HG03442 (cell line): ENCODE results near the gene COPG1.
A peak's percentile ranks its signal among the peaks of the same experiment; 100 is the strongest.
"Not testable (repeated sequence)": the region's sequence is repeated elsewhere in the genome, so short reads cannot be mapped to it uniquely, and the experiment has no call there.

Experiments used
- ATAC-seq: cut with Tn5 transposase; IDR thresholded peaks from one replicate; pipeline ENCODE4 v1.9.1; 2021; ENCODE audit warnings: mild to moderate bottlenecking, moderate library complexity; ENCODE audit not compliant: unreplicated experiment

Gene COPG1, protein sequence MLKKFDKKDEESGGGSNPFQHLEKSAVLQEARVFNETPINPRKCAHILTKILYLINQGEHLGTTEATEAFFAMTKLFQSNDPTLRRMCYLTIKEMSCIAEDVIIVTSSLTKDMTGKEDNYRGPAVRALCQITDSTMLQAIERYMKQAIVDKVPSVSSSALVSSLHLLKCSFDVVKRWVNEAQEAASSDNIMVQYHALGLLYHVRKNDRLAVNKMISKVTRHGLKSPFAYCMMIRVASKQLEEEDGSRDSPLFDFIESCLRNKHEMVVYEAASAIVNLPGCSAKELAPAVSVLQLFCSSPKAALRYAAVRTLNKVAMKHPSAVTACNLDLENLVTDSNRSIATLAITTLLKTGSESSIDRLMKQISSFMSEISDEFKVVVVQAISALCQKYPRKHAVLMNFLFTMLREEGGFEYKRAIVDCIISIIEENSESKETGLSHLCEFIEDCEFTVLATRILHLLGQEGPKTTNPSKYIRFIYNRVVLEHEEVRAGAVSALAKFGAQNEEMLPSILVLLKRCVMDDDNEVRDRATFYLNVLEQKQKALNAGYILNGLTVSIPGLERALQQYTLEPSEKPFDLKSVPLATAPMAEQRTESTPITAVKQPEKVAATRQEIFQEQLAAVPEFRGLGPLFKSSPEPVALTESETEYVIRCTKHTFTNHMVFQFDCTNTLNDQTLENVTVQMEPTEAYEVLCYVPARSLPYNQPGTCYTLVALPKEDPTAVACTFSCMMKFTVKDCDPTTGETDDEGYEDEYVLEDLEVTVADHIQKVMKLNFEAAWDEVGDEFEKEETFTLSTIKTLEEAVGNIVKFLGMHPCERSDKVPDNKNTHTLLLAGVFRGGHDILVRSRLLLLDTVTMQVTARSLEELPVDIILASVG

DNA sequence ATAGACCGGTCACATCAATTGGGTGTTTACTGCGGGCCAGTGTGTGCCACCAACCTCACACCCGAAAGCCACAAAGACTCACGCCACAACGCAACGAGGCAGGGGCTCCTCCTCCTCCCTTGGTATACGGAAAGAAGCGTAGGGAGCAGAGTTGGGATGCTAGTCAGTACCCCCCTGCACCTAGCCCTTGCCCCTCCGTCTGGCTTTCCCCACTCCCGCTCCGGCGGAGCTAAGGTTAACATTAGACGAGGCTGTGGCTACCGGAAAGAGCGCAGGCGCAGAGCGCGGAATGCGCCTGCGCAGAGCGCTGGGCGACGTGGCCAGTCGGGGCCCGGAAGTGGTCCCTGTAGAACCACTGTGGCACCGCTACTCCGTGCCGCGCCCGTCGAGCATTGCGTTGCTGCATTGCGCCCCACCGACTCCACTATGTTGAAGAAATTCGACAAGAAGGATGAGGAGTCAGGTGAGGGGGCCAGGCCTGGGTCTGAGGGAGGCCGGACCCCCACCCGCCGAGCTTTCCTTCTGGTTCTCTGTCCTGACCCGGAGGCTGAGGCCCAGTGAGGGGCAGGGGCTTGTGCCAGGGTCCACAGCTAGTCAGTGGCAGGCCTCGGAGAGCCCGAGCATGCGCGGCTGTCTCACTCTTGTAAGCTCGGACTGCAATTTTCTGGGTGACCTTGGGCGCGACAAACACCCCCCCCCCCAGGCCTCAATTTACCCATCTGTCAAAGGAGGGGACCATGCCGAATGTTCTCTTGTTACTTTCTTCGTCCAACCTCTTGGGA, at the start of gene COPG1:
Gene COPG1, plus strand, starts transcription at position 323 of the 782 bp plus-strand sequence. Its CDS starts 104 bp downstream, at position 427.
- ATAC-seq = peak; percentile 80

DNA sequence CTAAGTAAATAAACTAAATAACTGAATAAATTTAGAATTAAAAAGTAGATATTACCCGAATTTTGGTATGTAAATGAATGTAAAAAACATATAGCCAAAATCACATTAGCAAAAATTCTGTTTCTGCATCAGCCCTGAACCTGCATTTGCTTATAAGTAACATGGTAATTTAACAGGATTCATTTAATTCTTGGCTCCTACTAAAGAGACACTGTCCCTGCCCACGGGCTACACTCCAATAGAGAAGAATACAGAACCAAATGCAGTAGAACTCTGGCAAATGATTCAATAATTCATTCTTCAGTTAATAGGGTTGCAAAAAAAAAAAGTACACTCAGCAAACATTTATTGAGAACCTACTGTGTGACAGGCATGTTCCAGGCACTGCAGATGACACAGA, 44.9 kb upstream of the COPG1 start:
- ATAC-seq = no peak

DNA sequence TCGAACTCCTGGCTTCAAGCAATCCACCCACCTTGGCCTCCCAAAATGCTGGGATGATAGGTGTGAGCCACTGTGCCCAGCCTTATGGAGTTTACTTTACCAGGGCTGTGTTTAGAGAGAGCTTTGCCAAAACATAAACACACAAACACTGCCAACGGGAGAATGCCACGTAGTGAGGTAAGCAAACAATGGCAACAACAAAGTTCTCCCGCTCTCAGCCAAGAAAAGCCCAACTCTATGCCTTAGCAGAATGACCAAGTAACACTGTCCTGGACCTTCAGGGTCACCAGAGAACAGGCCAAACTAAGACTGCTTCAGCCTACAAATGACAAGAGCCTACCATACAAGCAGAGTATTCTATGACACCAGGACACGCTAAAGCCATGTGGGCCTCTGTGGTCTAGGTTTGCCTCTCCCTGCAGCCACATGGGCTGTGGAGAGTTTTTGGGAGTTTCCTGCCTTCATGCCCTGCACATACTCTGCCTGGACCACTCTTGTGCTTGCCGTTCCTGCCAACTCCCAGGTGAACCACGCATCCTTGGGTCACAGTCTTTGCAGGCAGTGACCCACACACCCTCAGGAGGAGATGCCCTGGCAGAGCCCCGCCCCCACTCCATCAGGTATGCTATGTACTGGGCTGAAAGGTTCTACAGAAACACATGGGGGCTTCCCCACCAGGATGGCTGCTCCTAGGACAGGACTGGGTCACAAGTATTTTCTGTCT, 44.1 kb upstream of the COPG1 start:
- no peak for ATAC-seq

DNA sequence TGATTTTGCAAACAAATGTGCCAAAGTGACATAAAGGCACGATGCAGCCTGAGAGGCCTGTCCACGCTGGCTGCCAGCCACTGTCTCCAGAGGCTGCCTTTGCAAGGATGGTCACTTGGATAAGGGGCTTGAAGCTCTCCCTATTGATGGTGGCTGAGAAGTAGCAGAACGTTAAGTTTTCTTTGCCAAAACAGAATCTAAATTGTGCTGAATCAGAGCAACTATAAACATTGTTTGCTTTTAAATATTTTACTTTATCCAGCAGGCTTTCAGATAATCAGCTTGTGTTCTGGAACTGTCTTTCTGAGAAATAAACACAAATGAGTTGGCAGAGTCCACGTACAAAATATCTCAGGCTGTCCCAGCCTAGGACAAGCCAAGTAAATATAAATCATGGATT, 41.9 kb upstream of the COPG1 start:
- ATAC-seq = no peak

DNA sequence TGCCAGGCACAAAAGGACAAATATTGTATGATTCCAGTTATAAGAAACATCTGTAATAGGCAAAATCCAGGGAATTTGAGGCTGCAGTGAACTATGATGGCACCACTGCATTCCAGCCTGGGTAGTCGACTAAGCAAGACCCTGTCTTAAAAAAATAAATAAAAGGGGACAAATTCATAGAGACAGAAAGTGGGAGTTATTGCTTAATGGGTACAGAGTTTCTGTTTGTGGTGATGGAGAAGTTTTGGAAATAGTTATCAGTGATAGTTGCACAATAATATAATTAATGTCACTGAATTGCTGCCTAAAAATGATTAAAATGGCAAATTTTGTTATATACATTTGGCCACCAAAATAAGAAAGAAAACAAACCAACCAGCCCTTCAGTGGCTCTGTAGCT, 38.1 kb upstream of the COPG1 start:
- ATAC-seq = no peak

DNA sequence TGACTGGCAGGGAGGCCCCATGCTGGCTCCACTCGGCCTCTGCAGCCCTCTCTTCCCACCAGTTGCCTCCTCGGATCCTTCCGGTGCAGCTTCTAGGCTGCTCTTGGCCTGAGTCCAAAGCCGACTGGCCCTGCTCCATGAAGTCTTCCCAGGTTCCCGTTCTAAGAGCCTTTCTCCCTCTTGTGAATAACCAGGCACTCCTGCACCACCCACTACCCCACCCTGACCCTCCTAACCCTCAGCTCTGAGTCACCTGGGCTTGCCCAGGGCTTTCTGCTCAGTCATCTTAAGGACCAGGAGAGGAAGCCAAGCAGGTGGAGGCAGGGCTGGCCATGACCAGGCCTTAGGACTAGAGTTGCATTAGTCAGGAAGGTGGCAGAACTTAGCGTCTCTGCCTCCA, 37.6 kb upstream of the COPG1 start:
- no peak for ATAC-seq

DNA sequence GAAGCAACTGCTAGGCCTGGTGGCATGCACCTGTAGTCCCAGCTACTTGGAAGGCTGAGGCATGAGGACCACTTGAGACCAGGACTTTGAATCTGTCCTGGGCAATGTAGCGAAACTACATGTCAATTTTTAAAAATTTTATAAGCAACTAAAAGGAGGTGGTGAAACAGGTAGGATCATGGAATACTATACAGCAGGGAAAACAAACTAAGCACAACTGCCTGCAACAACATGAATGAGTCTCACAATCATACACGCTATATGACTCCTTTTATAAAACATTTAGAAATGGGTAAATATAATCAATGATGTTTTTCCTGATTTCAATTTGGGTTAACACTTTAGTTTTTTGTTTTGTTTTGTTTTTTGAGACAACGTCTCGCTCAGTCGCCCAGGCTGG, 36.2 kb upstream of the COPG1 start:
- no peak for ATAC-seq

DNA sequence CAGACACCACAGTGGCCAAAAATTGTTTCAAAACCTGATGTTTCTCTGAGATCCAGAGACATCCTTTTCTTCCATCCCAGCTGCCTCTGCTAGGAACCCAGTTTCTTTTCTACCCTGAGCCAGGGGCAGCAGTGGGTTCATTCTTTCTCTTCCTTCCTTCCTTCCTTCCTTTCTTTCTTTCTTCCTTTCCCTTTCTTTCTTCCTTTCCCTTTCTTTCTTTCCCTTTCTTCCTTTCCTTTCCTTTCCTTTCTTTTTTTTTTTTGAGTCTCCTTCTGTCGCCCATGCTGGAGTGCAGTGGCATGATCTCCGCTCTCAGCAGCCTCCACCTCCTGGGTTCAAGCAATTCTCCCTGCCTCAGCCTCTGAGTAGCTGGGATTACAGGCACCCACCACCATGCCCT, 30.7 kb upstream of the COPG1 start:
- no peak for ATAC-seq

DNA sequence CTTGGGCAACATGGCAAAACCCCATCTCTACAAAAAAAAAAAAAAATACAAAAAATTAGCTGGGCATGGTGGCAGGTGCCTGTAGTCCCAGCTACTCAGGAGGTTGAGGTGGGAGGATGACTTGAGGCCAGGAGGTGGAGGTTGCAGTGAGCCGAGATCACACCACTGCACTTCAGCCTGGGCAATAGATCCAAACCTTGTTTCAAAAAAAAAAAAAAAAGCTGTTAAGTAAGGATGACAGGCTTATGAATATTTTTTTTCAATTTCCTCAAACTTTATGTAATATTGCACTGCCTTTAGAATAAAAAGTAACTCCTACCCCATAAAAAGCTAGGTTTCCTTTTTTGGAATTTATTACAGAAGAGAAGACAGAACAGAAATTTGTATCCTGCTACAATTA, 25.0 kb upstream of the COPG1 start:
- not testable (repeated sequence) for ATAC-seq

DNA sequence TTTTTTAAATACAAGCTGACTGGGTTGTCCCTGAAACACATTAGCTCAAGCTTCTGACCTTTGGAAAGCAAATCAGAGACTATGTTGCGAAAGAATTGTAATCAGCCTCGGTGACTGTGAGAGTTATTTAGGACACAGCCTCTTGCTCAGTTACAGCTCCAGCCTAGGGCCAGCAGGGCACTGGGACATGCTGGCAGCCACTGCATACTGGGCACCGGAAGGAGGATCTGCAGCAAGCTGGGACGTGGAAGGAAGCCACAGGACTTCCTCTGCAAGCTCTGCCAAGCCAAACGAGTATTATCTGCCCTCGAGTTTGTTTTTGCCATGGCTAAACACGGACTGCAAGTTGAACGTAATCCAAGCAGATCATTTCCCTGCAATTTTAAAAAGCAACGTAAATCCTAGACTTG, 24.4 kb upstream of the COPG1 start:
- no peak for ATAC-seq

DNA sequence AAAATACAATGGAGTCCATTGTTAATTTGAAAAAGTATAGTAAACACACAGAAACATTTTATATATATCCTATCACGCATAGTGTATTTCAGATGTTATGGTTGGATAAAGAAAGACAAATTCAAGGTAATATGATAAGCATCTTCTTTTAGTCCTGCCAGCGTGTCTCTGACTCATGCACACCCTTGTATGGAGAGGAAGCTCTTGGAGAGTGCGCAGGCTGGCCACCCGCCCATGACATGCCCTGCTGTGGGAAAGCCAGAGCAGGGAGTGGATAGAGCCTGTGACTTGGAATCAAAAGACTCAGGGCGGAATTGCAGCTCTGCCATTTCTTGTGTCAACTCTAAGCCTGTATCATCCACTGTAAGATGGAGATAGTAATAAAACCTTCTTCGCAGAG, 23.0 kb upstream of the COPG1 start:
- ATAC-seq = no peak

DNA sequence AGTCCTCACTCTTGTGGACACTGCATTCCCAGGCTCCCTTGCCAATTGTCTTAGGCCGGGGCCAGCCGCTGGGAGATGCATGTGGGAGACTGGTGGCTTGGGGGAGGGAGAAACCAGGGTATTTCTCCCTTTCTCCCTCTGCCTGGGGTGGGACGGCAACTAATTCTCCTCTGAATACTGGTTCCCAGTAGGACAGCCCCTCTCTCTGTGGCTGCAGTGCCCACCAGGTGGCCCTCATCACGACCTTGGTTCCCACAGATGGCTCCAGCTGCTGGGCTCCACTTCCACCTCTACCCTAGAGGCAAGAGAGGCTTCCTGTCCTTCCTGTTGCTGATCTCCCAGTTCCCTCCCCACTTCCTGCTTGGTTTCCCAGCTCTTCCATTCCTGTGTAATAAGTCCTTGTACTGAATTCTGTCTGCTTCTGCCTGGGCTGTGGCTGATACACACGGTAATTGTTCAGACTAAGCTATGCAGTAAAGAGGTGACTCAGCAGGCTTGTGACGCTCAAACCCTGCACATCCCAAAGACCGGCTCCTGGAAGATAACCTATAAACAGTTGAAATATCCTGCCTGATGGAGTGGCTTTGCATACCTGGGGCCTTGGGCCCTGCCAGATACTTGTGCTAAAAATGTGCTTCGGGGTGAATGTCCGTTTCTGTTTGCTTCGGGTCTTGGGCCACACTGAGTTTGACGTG, 20.4 kb upstream of the COPG1 start:
- ATAC-seq = no peak

DNA sequence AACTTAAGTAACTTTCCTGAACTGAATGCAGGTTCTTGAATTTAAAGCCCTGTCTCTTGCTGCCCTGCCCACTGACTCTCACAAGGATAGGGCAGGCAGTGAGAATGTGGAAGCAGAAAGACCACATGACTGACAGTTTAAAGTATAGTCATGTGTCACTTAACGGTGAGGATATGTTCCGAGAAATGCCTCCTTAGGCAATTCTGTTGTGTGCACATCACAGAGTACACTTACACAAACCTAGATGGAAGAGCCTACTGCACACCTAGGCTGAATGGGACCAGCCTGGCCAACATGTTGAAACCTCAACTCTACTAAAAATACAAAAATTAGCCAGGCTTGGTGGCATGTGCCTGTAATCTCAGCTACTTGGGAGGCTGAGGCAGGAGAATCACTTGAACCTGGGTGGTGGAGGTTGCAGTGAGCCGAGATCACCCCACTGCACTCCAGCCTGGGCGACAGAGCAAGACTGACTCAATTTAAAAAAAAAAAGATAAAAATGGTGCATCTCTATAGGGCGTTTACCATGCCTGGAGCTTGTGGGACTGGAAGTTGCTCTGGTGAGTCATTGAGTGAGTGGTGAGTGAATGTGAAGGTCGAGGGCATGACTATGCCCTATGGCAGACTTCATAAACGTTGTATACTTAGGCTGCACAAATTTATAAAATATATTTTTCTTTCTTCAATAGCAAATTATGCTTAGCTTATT, 18.9 kb upstream of the COPG1 start:
- peak; percentile 39 for ATAC-seq

DNA sequence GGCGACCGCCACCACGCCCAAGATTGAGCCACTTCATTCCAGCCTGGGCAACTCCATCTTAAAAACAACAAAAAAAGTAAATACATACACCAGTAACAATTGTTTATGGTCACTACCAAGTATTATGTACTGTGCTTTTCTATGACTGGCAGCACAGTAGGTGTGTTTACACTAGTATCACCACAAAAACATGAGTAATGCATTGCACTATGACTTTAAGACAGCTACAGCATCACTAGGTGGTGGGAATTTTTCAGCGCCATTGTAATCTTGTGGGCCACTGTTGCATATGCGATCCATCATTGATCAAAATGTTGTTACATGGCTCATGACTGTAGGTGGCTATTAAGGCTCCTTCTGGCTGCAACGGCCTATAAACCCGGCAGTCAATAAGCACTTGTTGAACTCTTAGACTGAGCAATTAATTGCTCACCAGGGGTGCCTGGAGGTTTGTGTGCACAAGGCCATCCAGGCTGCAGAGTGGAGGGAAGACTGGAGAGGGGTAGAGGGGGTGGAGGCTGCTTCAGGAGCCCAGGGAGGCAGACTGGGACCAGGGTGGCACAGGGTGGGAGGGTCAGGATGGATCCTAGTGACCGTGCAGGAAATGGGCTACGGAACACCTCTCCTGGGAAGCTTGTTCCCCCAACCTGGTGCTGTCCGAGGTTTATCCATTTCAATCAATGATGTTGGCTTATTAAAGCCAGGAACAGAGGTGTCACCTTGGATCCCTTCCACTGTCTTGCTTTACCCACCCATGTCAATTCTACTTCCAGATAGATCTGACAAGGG, 17.9 kb upstream of the COPG1 start:
- no peak for ATAC-seq

DNA sequence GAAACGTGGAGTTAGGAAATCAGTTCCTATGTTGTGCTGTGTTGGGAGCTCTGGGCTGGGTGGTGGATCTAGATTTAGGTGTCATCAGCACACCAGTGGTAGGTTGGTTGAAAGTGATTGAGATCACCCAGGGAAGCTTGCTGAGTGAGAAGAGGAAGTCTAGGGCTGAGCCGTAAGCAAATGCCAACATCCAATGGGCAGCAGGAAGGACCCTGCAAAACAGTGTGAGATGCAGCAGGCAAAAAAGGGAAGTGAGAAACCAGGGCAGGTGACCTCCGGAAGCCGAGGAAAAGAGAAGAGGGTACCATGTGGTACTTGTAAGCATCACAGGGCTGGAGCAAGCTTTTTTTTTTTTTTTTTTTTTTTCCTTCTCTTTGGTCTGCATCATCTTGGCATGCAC, 15.9 kb upstream of the COPG1 start:
- peak; percentile 81 for ATAC-seq

DNA sequence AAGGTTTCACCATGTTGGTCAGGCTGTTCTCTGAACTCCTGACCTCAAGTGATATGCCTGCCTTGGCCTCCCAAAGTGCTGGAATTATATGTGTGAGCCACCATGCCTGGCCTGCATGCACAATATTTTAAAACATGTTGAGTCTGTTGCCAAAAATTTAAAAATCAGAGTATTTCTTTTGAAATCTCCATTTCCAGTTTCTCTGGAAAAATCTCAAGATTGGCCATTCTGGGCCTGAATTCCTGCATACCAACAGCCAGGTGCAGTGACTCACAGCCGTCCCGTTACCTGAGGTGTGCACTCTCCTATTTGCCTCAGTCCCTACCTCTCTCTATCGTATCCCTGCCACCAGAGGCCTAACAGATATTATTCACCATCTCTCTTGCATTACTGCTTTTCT, 15.0 kb upstream of the COPG1 start:
- no peak for ATAC-seq

DNA sequence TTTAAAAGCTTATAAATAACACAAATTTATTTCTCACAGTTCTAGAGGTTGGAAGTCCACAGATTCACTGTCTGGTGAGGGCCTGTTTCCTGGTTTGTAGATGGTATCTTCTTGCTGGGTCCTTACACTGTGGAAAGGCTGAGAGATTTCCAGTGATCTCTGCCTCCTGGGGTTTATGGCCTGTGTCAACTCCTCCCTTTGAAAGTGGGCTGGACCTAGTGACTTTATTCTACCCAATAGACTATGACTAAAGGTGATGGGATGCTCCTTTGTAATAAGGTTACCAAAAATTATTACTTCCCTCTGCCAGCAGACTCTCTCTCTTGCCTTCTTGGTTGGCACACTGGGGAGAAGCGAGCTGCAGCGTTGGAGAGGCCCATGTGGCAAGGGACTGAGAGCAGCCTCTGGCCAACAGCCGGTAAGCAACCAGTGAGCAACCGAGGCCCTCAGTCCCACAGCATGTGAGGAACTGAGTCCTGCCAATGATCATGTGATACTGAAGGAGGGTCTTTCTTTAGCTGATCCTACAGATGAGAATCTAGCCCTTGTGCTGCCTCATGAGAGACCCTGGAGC, 14.0 kb upstream of the COPG1 start:
- ATAC-seq = no peak
